NB4 (cell line): Measurements from ENCODE around the gene SAMD4A.

ENCODE experiments used
- DNase-seq: peaks from one replicate; pipeline ENCODE4 v3.0.0; 2010; ENCODE audit warnings: low read depth
- H3K4me3 ChIP-seq: one replicate; pipeline ENCODE4 v1.5.1; 2011; ENCODE audit warnings: mild to moderate bottlenecking, low read depth, low read length, moderate library complexity
- CTCF ChIP-seq: IDR thresholded peaks from one replicate; pipeline ENCODE4 v1.5.1; 2012; ENCODE audit warnings: low read depth, low read length
- MYC ChIP-seq: IDR thresholded peaks from 2 replicates; pipeline ENCODE4 v1.6.1; 2011; ENCODE audit warnings: low read depth, low read length
- POLR2A ChIP-seq: IDR thresholded peaks from 2 replicates; pipeline ENCODE4 v1.6.1; 2011; ENCODE audit warnings: mild to moderate bottlenecking; ENCODE audit not compliant: insufficient read length; ENCODE audit errors: extremely low read depth
- TF ChIP-seq, protein P1 (sequence below): IDR thresholded peaks from 2 replicates; pipeline ENCODE4 v1.6.1; 2011; ENCODE audit warnings: low read depth, low read length

The SAMD4A gene

GRCh38 chr14:54774824-54775223, 207.9 kb downstream of the SAMD4A start:
- no peak for DNase-seq
- no peak for TF ChIP-seq CTCF
- TF ChIP-seq, protein P1, sequence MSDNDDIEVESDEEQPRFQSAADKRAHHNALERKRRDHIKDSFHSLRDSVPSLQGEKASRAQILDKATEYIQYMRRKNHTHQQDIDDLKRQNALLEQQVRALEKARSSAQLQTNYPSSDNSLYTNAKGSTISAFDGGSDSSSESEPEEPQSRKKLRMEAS: no peak
- no peak for TF ChIP-seq POLR2A
- no peak for TF ChIP-seq MYC
- no peak overlapping the region for H3K4me3 ChIP-seq

DNA sequence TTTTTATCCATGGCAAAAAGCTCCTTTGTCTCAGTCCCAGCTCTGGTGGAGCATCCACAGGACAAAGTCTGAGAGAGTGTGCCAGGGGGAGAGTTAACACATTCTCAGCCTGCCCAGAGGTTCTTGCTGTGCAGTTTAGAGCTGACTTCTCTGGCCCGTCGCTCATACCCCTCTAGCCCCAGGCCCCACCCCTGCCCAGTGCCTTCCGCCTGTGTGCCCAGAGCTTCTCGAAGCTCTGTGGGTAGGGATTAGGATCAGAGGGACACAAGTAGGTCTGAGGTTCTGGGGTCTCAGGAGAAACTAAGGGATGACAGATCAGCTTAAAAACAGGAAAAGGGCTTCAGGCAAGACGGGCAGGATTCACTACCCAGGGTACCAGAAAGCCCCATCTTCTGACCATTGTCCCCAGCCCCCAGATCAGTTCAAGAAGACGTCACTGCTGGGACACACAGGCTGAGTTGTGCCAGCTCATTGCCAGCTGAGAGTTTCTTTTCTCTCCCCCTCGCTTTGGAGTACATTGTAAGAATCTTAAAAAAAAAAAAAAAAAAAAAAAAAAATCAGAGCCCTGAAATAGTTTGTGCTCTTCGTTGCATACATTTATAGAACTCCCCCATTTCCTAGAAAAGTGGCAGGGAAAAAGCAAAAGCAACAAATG, 208.7 kb downstream of the SAMD4A start:
- DNase-seq: no peak
- TF ChIP-seq, protein P1: no peak
- no peak for TF ChIP-seq MYC
- TF ChIP-seq CTCF: no peak
- no peak for TF ChIP-seq POLR2A
- H3K4me3 ChIP-seq: no peak overlapping the region

DNA sequence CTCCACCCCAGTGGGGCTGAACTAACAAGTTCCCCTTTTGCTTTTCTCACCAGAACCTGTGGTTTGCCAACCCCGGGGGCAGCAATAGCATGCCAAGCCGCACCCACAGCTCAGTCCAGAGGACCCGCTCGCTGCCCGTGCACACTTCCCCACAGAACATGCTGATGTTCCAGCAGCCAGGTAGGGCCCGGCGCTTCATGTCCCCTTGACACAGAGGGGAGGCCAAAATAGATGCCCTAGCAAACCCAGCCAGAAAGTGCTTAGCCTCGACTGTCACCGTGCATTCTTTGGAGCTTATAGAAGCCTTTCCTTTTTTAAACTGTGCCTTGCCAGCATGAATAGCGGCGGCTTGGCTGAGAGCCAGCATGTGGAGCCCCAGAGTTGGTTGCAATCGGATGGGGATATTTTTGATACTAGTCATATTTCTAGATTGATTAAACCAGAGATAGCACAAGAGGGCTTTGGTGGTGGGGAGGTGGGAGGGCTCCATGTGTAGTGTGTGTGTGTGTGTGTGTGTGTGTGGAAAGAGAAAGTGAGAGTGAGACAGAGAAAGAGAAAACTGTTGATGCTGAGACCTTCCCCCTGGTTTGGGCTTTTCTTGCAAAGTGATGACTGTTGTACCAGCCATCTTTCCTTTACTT, 209.6 kb downstream of the SAMD4A start:
- peak; percentile 85 for DNase-seq
- TF ChIP-seq MYC (no peak), CTCF (no peak), POLR2A (no peak)
- TF ChIP-seq, protein P1: no peak
- no peak overlapping the region for H3K4me3 ChIP-seq

DNA sequence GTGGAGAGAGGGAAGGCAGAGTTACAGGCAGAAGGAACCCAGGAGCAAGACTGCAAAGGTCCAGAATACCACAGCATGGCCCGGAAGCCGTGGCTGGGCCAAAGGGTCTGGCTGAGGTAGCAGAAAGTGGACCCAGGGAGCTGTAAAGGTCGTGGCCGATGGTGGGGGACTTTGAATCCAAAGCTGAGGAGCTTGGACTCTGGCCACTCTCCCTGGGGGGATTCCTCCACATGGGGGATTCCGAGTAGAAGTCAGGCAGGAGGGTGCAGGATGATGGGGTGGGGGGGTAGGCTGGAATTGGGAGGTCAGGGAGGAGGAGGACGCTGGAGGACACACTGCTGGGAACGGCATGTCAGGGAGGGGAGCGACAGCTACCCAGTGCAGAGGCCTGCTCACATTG, 210.5 kb downstream of the SAMD4A start:
- DNase-seq: no peak
- H3K4me3 ChIP-seq: no peak overlapping the region
- TF ChIP-seq, protein P1: no peak
- no peak for TF ChIP-seq POLR2A
- TF ChIP-seq CTCF: no peak
- no peak for TF ChIP-seq MYC

GRCh38 chr14:54778618-54779345, 211.9 kb downstream of the SAMD4A start:
- TF ChIP-seq, protein P1: no peak
- TF ChIP-seq POLR2A: no peak
- no peak for TF ChIP-seq MYC
- TF ChIP-seq CTCF: no peak
- no peak overlapping the region for H3K4me3 ChIP-seq
- DNase-seq: no peak
